ENCODE results near the gene CLSTN2. TPM values are rescaled to one million over a fixed set of nuclear protein-coding genes. Genes with fewer than 3 reads are reported as not detected.
A peak's percentile ranks its signal among the peaks of the same experiment; 100 is the strongest.

CLSTN2 gene
- total and polyA plus RNA-seq, 2 of the 13 experiments (the other 11 are each of a cell fraction or from before 2014, with no cell fraction given): not detected

- peak; percentile 30; the same call in 1 of the 2 replicates for TF ChIP-seq ARID5B (CRISPR knock-in tag; IDR thresholded peaks at IDR 0.05)
- TF ChIP-seq RARA (CRISPR knock-in tag; IDR thresholded peaks at IDR 0.05): peak; percentile 68
- no peak for TF ChIP-seq ATF3 (CRISPR knock-in tag; IDR thresholded peaks at IDR 0.05)
- no peak for TF ChIP-seq CEBPG (CRISPR knock-in tag; IDR thresholded peaks at IDR 0.05)
- TF ChIP-seq SOX6 (IDR thresholded peaks at IDR 0.05): no peak
- TF ChIP-seq SOX6 (CRISPR knock-in tag; IDR thresholded peaks at IDR 0.05): 0 out of 2 replicates have a peak, but pooled peaks have one; percentile 18
- TF ChIP-seq ZNF205 (CRISPR knock-in tag; IDR thresholded peaks at IDR 0.05): no peak
These were observed 451.5 kb downstream of the CLSTN2 start (continued) for GRCh38 chr3:140386357-140387100.

GRCh38 chr3:140387244-140387643, 452.3 kb downstream of the CLSTN2 start:
- Histone ChIP-seq H3K9me3 (ENCODE audit: low read length) (no peaks in the 10 kb centered on the region), H3K4me3 (replicated peaks in 1 of 3; ENCODE audit: insufficient read depth in 1 of 3, low read depth in 2 of 3, low read length in 3 of 3) (no peak overlapping the region), H3K27me3 (ENCODE audit: control insufficient read depth in 1 of 2, insufficient read depth in 2 of 2, low read length in 2 of 2) (no peaks in the 10 kb centered on the region), H3K4me2 (ENCODE audit: low read depth, low read length) (no peak overlapping the region), H2AFZ (ENCODE audit: low read length) (no peak overlapping the region), H3K9ac (ENCODE audit: insufficient read depth, low read depth, low read length) (no peak overlapping the region), H3K27ac (ENCODE audit: extremely low read length, insufficient read depth, low read length) (no peak overlapping the region), H3K4me1 (ENCODE audit: insufficient read depth, low read length) (peaks cover 9% of the 10 kb centered on the region; the same call in 1 of the 2 replicates), H4K20me1 (ENCODE audit: insufficient read depth, low read length) (no peaks in the 10 kb centered on the region), H3K36me3 (replicated peaks in 1 of 2; ENCODE audit: control insufficient read depth in 1 of 2, insufficient read depth in 2 of 2, low read length in 2 of 2) (no peaks in the 10 kb centered on the region), H3K79me2 (ENCODE audit: insufficient read depth, low read length) (no peaks in the 10 kb centered on the region)
- ATAC-seq (no peak), DNase-seq (ENCODE audit: low spot score) (no peak), FAIRE-seq (no peak)
- TF ChIP-seq HOXD1 (CRISPR knock-in tag; IDR thresholded peaks at IDR 0.05): no peak
- no peak for TF ChIP-seq SOX13 (IDR thresholded peaks at IDR 0.05)
- no peak for TF ChIP-seq SOX13 (CRISPR knock-in tag; conservative IDR thresholded peaks at IDR 0.05 in 1 of 2, IDR thresholded peaks at IDR 0.05 in 1 of 2)
- TF ChIP-seq MIER3 (CRISPR knock-in tag; IDR thresholded peaks at IDR 0.05; ENCODE audit: borderline replicate concordance): no peak
- TF ChIP-seq MXD4 (CRISPR knock-in tag; IDR thresholded peaks at IDR 0.05): no peak
- TF ChIP-seq MTA1 (CRISPR knock-in tag; IDR thresholded peaks at IDR 0.05; ENCODE audit: borderline replicate concordance): no peak
- TF ChIP-seq ARID3A (IDR thresholded peaks at IDR 0.05; ENCODE audit: low read depth, low read length): no peak
- no peak for TF ChIP-seq ZNF660 (CRISPR knock-in tag; IDR thresholded peaks at IDR 0.05; ENCODE audit: borderline replicate concordance, low read depth)
- no peak for TF ChIP-seq LBX2 (CRISPR knock-in tag; IDR thresholded peaks at IDR 0.05; ENCODE audit: borderline replicate concordance)
- TF ChIP-seq BRD4 (CRISPR knock-in tag; IDR thresholded peaks at IDR 0.05): no peak
- TF ChIP-seq MAFK (conservative IDR thresholded peaks at IDR 0.05 in 1 of 2, IDR thresholded peaks at IDR 0.05 in 1 of 2; ENCODE audit: low read length in 2 of 2): no peak
- TF ChIP-seq ONECUT2 (CRISPR knock-in tag; IDR thresholded peaks at IDR 0.05): no peak
- BruUV-seq (replicated peaks): no TSS peak
- WGBS (ENCODE audit: low lambda C conversion rate): 32% methylated on average over 2 of the region's 2 CpGs
- ChIA-PET POLR2A (no interaction called here), CTCF (ENCODE audit: low intra/inter-chr PET ratio, low total read pairs) (no interaction called here)
- in situ Hi-C loops (cut with HindIII; ENCODE audit: extremely low pct_ligation_motif_present, low pct_unique_long_range_greater_than_20kb): no loop called here
- intact Hi-C loops (cut with micrococcal nuclease; ENCODE audit: unreplicated experiment): no loop called here
